Thyroid gland (tissue), 4 donors: Measurements from ENCODE around the gene ZNF599. TPM values are rescaled to one million over a fixed set of nuclear protein-coding genes. Genes with fewer than 3 reads are reported as not detected.

ENCODE experiments used
- DNase-seq, 2 donors: peaks; one replicate each; pipeline ENCODE4 v3.0.0-alpha.2; 2019
- H3K27ac ChIP-seq, 3 donors: fragments of 200-600 bp; sonication (generic); 1 replicate in 2 of 3; 2 replicates in 1 of 3; pipeline ENCODE4 v1.5.1; 2016 to 2019; ENCODE audit warnings: mild to moderate bottlenecking in 1 of 3, moderate library complexity in 1 of 3
- H3K27me3 ChIP-seq: fragments of 200-600 bp; sonication (generic); one replicate; pipeline ENCODE4 v1.5.1; 2019
- H3K36me3 ChIP-seq, 2 donors: fragments of 200-600 bp; sonication (generic); one replicate each; pipeline ENCODE4 v1.5.1; 2016 to 2019
- H3K4me1 ChIP-seq, 2 donors: fragments of 200-600 bp; sonication (generic); one replicate each; pipeline ENCODE4 v1.5.1; 2017 to 2019
- H3K4me3 ChIP-seq, 3 donors: fragments of 200-600 bp; sonication (generic); replicated peaks in 1 of 3; 1 replicate in 2 of 3; 2 replicates in 1 of 3; pipeline ENCODE4 v1.5.1; 2016; ENCODE audit warnings: mild to moderate bottlenecking in 1 of 3
- H3K9me3 ChIP-seq: fragments of 200-600 bp; sonication (generic); one replicate; pipeline ENCODE4 v1.5.1; 2017
- POLR2A ChIP-seq, 2 donors: fragments of 450-650 bp; IDR thresholded peaks; one replicate each; pipeline ENCODE4 v1.6.1; 2017; ENCODE audit warnings: antibody characterized with exemption in 2 of 2, mild to moderate bottlenecking in 2 of 2, moderate library complexity in 1 of 2
- WGBS, 2 donors: methylation state at CpG; one replicate each; pipeline ENCODE4 v1.1.5; 2017; 5-methylcytosine and 5-hydroxymethylcytosine counted together
- intact Hi-C: fragments of 100-400 bp; cut with DNase I; formaldehyde crosslinking; loops from one replicate; pipeline ENCODE4 v1.15.1; 2023
- total RNA-seq, 4 donors: library from RNA; depleted of rRNA; stranded (reverse); fragments of >200 nt; gene quantifications; one replicate each; pipeline ENCODE4 v1.2.3, GENCODE V29; 2016
- TF ChIP-seq, protein P1 (sequence below), 6 experiments: fragments of 200-600 bp in 3 of 6; fragments of 450-650 bp in 3 of 6; sonication (generic) in 3 of 6; IDR thresholded peaks; one replicate each; pipeline ENCODE4 v1.5.1; 2016 to 2019; ENCODE audit warnings: antibody characterized with exemption in 6 of 6, mild to moderate bottlenecking in 2 of 6, inconsistent platforms in 1 of 6, moderate library complexity in 1 of 6

Gene ZNF599
- total RNA-seq, 4 donors from 2014 or later: 14.3 to 22.5 (median 17.2) TPM

GRCh38 chr19:34722353-34722752 lies 50.7 kb downstream of the ZNF599 start:
- TF ChIP-seq, protein P1, sequence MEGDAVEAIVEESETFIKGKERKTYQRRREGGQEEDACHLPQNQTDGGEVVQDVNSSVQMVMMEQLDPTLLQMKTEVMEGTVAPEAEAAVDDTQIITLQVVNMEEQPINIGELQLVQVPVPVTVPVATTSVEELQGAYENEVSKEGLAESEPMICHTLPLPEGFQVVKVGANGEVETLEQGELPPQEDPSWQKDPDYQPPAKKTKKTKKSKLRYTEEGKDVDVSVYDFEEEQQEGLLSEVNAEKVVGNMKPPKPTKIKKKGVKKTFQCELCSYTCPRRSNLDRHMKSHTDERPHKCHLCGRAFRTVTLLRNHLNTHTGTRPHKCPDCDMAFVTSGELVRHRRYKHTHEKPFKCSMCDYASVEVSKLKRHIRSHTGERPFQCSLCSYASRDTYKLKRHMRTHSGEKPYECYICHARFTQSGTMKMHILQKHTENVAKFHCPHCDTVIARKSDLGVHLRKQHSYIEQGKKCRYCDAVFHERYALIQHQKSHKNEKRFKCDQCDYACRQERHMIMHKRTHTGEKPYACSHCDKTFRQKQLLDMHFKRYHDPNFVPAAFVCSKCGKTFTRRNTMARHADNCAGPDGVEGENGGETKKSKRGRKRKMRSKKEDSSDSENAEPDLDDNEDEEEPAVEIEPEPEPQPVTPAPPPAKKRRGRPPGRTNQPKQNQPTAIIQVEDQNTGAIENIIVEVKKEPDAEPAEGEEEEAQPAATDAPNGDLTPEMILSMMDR (IDR thresholded peaks at IDR 0.05): no peak
- no peak for TF ChIP-seq POLR2A (IDR thresholded peaks at IDR 0.05)
- intact Hi-C loops: no loop called here
- no peaks in the 10 kb centered on the region for H3K9me3 ChIP-seq
- WGBS, 2 donors: 61 to 71% methylated on average over 10 to 11 of the region's 11 CpGs
- no peak for DNase-seq
- H3K36me3 ChIP-seq: no peaks in the 10 kb centered on the region
- H3K4me1 ChIP-seq: no peaks in the 10 kb centered on the region
- no peak overlapping the region for H3K4me3 ChIP-seq
- H3K27ac ChIP-seq: no peak overlapping the region
- H3K27me3 ChIP-seq: no peaks in the 10 kb centered on the region

DNA sequence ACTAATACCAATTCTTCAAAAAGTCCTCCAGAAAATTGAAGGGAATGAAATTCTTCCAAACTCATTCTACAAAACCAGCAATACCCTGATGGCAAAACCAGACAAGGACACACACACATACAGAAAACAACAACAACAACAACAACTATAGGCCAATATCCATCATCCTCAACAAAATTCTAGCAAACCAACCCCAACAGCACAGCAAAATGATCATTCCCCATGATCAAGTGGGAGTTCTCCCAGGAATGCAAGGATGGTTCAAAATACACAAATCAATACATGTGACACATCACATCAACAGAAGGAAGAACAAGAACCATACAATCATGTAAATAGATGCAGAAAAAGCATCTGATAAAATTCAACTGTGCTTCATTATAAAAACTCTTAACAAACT lies 57.7 kb downstream of the ZNF599 start:
- no peaks in the 10 kb centered on the region for H3K36me3 ChIP-seq
- no peaks in the 10 kb centered on the region for H3K9me3 ChIP-seq
- no peaks in the 10 kb centered on the region for H3K27me3 ChIP-seq
- H3K4me3 ChIP-seq: no peak overlapping the region
- intact Hi-C loops: loop anchor here (10.0 kb wide), 1 partner anchor 211 kb away; no protein-coding TSS in a partner anchor
- no peaks in the 10 kb centered on the region for H3K4me1 ChIP-seq
- DNase-seq: no peak
- TF ChIP-seq POLR2A (IDR thresholded peaks at IDR 0.05): no peak
- TF ChIP-seq, protein P1 (IDR thresholded peaks at IDR 0.05): no peak
- H3K27ac ChIP-seq: no peak overlapping the region

DNA sequence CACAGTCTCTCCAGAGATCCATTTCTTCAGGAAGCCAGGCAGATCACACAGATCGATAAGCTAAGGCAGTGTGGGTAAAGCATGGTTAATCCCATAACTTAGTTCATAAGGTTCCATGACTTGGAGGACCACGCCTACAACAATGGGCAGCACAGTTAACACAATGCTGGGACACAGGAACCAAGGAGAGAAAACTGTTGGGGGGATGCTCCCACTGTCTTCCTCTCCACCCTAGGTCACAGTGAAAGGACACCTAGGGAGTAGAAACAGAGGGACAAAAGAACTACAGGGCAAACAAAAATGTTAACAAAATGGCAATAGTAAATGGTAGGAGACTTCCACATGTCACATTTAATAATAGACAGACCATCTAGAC lies 59.8 kb downstream of the ZNF599 start:
- intact Hi-C loops: loop anchor here (5.0 to 10.0 kb wide), 2 partner anchors 76 to 208 kb away; no protein-coding TSS in a partner anchor
- no peak overlapping the region for H3K27ac ChIP-seq
- WGBS, 2 donors: 77 to 88% methylated on average over 2 of the region's 2 CpGs
- TF ChIP-seq POLR2A (IDR thresholded peaks at IDR 0.05): no peak
- TF ChIP-seq, protein P1 (IDR thresholded peaks at IDR 0.05): no peak
- H3K4me3 ChIP-seq: no peak overlapping the region
- H3K27me3 ChIP-seq: no peaks in the 10 kb centered on the region
- H3K9me3 ChIP-seq: no peaks in the 10 kb centered on the region
- no peaks in the 10 kb centered on the region for H3K4me1 ChIP-seq
- DNase-seq: no peak
- no peaks in the 10 kb centered on the region for H3K36me3 ChIP-seq

- H3K9me3 ChIP-seq: no peaks in the 10 kb centered on the region
- 36 to 41% methylated on average over 11 of the region's 11 CpGs for WGBS, 2 donors
- no peak overlapping the region for H3K4me3 ChIP-seq
- peak; percentile 34 to 37 for DNase-seq
- no peaks in the 10 kb centered on the region for H3K4me1 ChIP-seq
- no peaks in the 10 kb centered on the region for H3K36me3 ChIP-seq
- H3K27ac ChIP-seq: no peak overlapping the region
- no peaks in the 10 kb centered on the region for H3K27me3 ChIP-seq
- TF ChIP-seq, protein P1 (IDR thresholded peaks at IDR 0.05): peak; percentile 61 to 88 (median 74)
- no peak for TF ChIP-seq POLR2A (IDR thresholded peaks at IDR 0.05)
- intact Hi-C loops: loop anchor here (5.0 to 10.0 kb wide), 2 partner anchors 75 to 208 kb away; no protein-coding TSS in a partner anchor
Observed at GRCh38 chr19:34712395-34713261, 60.4 kb downstream of the ZNF599 start.

- intact Hi-C loops: loop anchor here (5.0 to 10.0 kb wide), 2 partner anchors 75 to 207 kb away; no protein-coding TSS in a partner anchor
- WGBS, 2 donors: 59 to 70% methylated on average over 6 of the region's 6 CpGs
- no peak overlapping the region for H3K27ac ChIP-seq
- H3K9me3 ChIP-seq: no peaks in the 10 kb centered on the region
- H3K4me3 ChIP-seq: no peak overlapping the region
- TF ChIP-seq POLR2A (IDR thresholded peaks at IDR 0.05): no peak
- TF ChIP-seq, protein P1 (IDR thresholded peaks at IDR 0.05): no peak
- DNase-seq: no peak
- H3K36me3 ChIP-seq: no peaks in the 10 kb centered on the region
- no peaks in the 10 kb centered on the region for H3K27me3 ChIP-seq
- no peaks in the 10 kb centered on the region for H3K4me1 ChIP-seq
Observed at GRCh38 chr19:34711890-34712289, 61.1 kb downstream of the ZNF599 start.
